Activated CD4-positive, CD25-positive, alpha-beta regulatory T cell (primary cell): ENCODE measurements around the gene RCSD1.
A peak's percentile ranks its signal among the peaks of the same experiment; 100 is the strongest.
"Not testable (repeated sequence)": the region's sequence is repeated elsewhere in the genome, so short reads cannot be mapped to it uniquely, and the experiment has no call there.

ENCODE experiments used
- DNase-seq, 4 experiments: peaks; one replicate each; lab custom pipeline; 2025; lab: John Stamatoyannopoulos, UW

The RCSD1 gene, protein sequence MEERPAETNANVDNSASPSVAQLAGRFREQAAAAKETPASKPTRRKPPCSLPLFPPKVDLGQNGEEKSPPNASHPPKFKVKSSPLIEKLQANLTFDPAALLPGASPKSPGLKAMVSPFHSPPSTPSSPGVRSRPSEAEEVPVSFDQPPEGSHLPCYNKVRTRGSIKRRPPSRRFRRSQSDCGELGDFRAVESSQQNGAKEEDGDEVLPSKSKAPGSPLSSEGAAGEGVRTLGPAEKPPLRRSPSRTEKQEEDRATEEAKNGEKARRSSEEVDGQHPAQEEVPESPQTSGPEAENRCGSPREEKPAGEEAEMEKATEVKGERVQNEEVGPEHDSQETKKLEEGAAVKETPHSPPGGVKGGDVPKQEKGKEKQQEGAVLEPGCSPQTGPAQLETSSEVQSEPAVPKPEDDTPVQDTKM

DNA sequence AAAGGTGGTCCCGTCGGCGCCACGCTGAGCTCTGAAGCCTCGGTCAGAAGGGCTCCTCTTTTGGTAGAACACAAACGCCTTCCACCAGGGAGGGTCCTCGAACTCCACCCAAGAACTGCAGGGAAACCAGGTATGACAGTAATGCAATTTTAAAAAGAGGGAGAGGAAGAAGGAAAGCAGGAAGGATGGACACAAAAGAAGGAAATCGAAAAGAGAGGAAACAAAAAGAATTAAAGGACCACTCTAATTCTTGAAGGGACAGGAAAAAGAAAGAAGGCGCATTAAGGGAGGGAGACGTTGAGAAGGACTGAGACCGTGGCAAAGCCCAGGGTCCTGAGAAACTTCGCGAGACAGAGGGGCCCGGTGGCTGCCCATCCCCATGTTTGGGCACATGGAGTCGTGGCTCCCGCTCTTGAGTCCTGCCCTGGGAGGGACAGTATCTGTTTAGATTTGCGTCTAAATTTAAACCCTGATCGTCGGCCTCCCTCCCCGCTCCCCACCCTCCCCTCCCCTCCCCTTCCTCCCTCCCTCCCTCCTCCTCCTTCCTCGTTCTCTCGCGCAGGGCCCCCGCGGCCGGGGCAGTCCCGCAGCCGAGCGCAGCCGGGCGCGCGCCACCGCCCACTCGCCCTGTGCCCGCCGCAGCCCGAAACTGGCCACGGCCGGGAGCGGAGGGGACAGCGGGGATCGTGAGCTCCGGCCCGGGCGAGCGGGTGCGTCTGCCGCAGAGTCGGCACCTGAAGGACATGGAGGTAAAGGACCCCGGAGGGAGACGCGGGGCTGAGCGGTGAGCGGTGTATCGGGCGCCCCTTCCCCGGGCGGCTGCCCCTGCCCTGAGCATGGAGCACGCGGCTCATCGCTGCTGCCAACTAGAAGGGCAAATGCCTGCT, at the start of gene RCSD1:
TSS of gene RCSD1 (plus strand) at position 552 of the 887 bp plus-strand sequence. CDS start at position 744, 192 bp downstream.
- DNase-seq: peak; percentile 29 to 49 (median 41)

DNA sequence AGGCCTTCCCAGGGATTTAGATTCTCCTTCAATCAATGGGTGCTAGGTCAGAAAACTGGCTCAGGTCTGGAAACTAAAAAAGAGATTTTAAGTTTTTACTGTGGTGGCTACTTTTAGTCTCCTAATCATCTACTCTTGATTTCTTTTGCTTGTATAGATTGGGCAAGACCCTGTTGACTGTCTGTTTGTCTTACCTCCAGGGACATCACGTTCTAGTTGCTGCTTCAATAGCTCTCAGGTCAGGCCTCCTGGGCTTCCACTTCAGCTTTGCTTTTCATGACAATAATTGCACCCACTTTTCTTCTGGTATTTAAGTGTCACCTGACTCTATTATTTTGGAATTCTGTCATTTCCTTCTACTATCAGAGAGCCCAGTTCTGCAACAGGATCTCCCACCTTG, 48.0 kb upstream of the RCSD1 start:
- DNase-seq: no peak

DNA sequence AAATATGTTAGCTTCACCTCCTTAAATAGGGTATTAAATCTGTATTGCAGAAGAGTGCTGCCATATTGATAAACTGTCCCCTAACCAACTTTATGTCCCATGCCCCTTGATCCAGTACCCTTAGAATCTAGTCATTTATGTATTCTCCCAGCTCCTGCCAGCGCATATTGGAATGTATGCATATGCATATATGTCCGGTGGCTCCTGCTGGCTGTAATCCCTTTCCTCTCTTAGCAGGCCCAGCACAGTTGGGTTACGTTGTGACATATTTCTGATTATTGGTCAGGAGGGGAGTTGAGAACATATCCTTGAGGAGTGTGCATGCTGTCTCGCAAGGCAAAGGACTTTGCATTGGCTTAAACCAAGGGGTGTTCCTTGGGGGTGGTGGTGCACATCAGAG, 47.3 kb upstream of the RCSD1 start:
- no peak for DNase-seq

DNA sequence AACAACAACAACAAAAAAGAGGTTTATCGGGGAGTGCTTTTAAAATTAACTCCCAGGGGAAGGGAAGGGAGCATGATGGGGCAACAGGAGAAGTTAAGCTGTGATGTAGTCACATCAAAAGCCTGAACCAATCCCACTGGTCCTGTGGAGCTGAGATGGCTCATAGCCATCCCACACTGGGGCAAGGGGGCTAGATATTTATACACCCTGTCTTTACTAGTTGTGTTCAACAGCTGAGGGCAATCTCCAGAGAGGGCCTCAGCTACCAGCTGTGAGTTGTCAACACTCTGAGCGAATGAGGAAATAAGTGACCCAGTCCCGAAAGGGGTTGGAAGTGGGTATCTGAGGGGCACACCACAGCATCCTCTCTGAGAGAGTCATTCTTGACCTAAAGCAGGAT, 45.5 kb upstream of the RCSD1 start:
- no peak for DNase-seq

DNA sequence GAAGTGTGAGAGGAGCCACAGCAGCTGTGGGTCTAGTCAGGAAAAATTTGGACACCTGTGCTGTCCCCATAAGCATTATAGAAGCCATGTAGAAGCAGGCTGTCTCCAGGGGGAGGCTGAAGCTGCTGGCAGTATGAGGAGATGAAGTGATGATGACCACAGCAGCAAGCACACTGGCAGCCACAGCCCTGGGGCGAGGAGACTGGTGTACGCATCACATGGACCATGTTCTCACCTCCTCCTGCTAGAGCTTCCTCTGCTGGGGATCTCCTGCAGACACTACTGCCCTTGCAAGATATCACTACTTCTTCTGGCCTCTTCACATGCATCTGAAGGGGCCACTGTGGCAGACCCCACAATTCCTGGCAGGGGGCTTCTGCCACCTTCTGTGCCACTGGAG, 42.7 kb upstream of the RCSD1 start:
- no peak for DNase-seq

DNA sequence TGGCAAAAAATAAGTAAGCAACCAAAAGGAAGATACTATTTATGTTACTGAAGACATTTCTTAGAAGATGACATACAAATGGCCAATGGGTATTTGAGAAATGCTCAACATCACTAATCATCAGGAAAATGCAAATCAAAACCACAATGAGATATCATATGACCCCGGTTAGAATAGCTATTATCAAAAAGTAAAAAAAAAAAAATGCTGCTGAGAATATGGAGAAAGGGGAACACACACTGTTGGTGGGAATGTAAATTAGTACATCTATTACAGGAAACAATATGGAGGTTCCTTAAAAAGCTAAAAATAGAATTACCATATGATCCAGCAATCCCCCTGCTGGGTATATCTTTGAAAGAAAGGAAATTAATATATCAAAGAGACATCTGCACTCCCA, 42.2 kb upstream of the RCSD1 start:
- DNase-seq: no peak

DNA sequence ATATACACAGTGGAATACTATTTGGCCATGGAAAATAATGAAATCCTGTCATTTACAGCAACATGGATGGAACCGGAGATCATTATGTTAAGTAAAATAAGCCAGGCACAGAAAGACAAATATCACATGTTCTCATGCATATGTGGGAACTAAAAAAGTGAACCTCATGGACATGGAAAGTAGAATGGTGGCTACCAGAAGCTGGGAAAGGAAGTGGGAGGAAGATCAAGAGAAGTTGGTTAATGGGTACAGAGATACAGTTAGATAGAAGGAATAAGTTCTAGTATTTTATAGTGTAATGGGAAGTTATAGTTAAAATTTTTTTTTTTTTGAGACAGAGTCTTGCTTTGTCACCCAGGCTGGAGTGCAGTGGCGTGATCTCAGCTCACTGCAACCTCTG, 41.7 kb upstream of the RCSD1 start:
- DNase-seq: no peak

DNA sequence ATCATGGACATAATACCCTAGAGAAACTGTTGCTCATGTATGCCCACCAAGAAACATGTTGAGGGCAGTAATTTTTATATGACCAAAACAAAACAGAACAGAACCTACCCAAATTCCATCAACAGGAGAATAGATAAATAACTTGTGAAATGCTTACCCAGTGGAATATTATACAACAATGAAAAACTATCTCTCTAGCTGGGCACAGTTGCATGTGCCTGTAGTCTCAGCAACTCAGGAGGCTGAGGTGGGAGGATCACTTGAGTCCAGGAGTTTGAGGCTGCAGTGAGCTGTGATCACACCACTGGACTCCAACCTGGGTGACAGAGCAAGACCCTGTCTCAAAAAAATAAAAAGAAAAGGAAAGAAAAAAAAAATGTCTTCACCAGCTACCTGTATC, 37.6 kb upstream of the RCSD1 start:
- no peak for DNase-seq

DNA sequence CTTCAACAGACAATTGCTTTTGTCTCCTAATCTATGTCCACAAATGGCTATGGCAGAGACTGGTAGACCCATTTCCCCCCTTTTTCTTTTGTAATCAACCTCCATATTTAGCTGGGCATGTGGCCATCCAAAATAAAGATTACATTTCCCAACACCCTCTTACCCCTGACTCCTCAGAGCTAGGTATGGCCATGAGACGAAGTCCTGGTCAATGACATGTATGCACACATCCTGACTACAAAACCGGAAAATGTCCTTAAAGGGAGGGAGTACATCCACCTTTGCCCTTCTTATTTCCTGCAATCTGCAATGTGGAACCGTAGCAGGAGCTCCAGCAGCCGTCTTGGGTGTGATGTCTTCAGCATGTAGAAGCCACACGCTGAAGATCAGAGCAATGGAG, 36.2 kb upstream of the RCSD1 start:
- no peak for DNase-seq

DNA sequence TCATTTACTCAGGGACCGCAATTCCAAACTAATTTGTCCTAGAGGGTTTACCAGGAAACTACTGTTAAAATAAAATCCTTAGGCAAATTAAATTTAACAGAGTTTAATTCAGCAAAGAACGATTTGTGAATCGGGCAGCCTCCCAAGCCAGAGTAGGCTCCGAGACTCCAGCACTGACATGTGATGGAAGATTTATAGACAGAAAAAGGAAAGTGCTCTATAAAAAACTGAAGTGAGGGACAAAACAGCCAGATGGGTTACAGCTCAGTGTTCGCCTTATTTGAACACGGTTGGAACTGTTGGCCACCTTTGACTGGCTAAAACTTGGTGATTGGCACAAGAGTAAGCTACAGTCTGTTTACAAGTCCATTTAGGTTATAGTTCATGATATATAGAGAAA, 35.2 kb upstream of the RCSD1 start:
- no peak for DNase-seq

DNA sequence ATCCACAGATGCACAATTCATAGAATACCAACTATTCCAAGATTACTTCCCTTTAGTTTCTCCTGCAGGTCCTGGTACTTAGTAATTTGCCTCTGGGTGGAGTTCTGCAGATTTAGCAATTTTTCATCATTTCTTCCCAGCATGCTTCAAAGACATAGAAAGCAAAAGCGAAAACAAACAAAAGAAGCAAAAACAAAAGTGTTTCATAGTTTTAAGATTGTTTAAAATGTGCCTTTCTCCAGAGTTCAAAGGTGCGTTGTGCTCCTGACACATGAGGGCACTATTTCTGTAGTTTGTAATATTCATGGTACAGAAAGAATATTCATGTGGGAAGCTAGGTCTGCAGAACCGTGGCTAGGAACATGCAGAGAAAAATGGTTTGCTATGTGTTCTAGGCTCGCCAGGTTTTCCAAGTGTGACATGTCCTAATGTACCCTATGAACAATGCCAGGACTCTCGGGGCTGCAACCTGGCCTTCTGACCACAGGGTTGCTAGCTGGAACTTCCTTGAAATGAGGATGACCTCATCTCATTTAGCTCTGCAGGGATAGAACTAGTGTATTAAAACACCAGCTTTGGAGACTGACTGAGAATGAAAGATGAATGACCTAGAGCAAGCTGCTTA, 30.0 kb upstream of the RCSD1 start:
- DNase-seq: no peak

DNA sequence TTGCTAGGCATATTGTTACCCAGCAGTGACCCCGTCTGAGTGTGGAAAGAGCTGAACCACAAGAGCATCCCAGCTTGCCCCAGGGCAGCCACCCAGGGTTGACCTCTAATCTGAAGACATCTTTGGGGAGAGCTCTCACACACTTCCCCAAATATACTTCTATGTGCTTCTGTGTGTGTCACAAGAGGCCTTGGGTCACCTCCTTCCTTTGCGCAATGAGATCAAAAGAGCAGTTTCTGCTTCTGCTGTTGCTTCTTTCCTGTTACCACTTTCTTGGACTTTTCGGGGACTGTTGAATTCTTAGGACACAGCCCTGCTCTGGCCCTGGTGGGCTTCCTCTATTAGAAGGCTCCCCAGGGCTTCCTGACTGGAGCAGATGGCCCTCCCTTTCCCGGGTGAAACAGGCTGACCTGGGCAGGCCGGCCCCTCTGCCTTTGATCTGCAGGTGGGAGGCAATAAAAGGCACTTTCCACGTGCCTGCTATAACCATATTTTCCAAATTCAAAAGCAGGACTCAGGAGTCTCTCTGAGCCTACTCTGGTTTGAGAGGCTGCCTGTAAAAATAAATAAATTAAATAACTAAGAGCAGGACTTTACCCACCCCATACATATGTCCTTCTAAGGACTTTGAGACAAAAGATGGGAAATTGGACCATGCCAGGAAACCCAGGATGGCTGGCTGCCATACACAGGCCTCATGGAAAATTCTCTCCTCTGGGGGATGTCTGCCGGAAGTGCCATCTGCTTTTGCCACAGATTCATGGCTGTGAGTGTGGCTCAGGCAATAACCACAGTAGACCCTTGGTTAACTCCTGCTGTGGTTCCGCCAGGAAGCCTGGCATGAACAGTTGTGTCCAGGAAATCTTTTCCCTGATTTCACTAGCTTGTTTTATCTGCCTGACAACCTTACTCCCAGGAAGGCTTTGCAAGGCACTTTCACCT, 28.3 kb upstream of the RCSD1 start:
- no peak for DNase-seq

DNA sequence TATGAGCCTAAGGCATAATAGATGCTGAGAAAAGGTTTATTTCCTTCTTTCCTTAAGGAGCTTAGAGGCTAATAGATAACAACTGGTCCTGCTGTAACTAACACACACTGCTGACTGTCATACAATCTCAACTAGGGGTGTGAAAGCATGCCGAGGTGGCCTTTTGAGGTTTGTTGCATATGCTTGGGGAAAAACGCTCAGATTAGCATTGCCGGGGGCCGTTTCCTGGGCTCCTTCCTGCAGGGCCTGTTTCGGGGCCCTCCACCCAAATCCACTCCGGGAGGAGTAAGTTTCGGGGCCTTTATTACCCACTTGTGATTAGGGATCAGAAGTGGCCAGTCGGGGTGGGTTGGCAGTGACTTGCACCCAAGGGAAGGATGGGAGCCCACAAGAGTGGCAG, 27.2 kb upstream of the RCSD1 start:
- no peak for DNase-seq

DNA sequence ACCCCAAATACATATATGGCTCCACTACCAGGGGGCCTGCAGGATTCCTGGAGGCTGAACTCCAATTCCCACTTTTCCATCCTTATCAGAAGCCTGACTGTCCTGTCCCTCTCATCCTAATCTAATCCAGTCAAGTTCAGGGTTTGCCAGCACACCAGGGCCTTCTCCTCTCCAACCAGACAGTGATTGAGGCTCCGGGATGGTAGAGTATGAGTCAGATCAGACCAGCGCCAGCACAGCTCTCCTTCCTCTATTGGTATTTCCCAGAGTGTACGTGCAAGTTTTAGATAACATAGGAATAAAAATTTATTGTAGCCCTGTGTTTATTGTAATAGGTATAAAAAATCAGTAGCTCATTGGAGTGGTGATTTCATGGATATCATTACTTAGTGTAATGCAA, 24.5 kb upstream of the RCSD1 start:
- no peak for DNase-seq

DNA sequence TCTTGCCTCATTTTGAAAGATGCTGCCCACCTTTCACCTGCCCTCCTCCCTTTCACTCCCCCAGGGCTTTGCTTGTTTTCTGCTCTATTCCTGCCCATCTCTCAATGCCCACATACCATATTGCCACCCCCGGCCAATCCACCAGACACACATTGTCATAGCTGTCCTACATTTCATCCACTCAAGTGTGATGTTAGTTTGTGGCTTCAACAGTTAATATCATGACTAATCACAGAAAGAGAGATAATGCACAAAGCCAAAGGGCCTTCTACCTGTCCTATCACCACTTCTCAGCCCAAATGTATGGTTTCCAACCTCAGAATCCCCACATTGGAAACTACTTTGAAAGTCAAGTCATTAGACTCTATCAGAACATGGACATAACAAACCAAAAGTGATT, 18.0 kb upstream of the RCSD1 start:
- no peak for DNase-seq

DNA sequence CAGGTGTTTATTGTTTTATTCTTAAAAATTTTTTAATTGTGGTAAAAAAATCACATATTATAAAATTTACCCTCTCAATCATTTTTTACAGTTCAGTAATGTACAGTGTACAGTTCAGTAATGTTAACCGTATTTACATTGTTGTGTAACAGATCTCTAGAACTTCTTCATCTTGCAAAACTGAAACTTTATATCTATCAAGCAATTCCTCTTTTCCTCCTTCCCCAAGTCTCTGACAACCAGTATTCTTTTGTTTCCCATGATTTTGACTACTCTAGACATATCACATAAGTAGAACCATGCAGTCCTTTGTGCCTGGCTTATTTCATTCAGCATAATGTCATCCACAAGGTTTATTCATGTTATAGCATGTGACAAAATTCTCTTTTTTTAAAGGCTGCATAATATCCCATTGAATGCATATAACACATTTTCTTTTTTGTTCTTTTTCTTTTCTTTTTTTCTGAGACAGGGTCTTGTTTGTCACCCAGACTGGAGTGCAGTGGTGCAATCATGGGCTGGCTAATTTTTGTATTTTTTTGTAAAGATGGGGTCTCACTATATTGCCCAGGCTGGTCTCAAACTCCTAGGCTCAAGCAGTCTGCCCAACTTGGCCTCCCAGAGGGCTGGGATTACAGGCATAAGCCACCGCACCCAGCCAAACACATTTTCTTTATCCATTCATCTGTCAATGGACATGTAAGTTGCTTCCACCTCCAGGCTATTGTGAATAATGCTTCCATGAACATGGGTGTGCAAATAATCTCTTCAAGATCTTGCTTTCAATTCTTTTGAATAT, 17.2 kb upstream of the RCSD1 start:
- no peak for DNase-seq

DNA sequence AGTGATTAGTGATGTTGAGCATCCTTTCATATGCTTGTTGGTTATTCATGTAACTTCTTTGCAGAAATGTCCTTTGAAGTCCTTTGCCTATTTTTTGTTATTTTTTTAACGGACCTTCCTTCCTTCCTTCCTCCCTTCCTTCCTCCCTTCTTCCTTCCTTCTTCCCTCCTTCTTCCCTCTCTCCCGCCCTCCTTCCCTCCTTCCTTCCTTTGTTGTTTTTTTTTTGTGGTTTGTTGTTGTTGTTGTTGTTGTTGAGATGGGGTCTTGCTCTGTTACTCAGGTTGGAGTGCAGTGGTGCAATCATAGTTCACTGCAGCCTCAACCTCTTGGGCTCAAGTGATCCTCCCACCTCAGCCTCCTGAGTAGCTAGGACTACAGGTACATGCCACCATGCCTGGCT, 16.0 kb upstream of the RCSD1 start:
- not testable (repeated sequence) for DNase-seq

DNA sequence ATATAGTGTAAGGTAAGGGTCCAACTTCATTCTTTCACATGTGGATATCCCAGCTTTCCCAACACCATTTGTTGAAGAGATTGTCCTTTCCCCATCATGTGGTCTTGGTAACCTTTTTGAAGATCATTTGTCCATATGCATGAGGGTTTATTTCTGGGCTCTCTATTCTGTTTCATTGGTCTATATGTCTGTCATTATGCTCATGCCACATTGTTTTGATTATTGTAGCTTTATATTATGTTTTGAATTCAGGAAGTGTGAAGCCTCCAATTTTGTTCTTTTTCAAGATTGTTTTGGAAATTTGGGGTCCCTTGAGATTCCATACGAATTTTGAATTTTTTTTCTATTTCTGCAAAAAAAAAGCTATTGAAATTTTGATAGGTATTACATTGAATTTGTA, 15.2 kb upstream of the RCSD1 start:
- DNase-seq: no peak

DNA sequence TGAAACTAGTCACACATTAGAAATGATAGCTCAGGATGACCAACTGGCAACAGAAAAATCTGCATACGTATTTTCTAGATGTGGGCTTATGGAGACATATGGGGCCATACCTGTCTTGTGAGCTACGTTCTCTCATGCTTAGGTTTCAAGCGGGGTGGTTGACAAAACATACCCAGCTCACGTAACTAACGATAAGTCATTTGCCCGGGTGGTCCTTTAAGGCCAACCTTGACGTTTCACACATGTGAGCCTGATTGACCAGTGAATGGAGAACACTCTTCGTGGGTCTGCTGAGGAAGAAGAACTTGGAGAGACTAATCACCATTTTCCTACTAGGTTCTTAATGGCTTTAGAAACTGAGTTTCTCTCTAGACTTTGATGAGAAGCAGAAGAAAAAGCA, 13.5 kb upstream of the RCSD1 start:
- DNase-seq: no peak
